HEK293 (cell line): ENCODE data around the gene TIMP2.

Source experiments
- MYNN ChIP-seq: fragments of 450-650 bp; formaldehyde crosslinking; IDR thresholded peaks from 2 replicates; pipeline ENCODE4 v1.5.1; 2016; ENCODE audit warnings: missing biosample characterization, missing genetic modification characterization, borderline replicate concordance
- RBAK ChIP-seq: fragments of 450-650 bp; formaldehyde crosslinking; IDR thresholded peaks from 2 replicates; pipeline ENCODE4 v1.5.1; 2016; ENCODE audit warnings: missing biosample characterization, missing genetic modification characterization
- ZBTB7A ChIP-seq: fragments of 450-650 bp; formaldehyde crosslinking; IDR thresholded peaks from 2 replicates; pipeline ENCODE4 v1.5.1; 2016; ENCODE audit warnings: low read depth, missing biosample characterization, missing genetic modification characterization
- ZFP37 ChIP-seq: fragments of 450-650 bp; formaldehyde crosslinking; IDR thresholded peaks from 2 replicates; pipeline ENCODE4 v1.5.1; 2016; ENCODE audit warnings: missing biosample characterization, missing genetic modification characterization
- ZNF792 ChIP-seq: fragments of 450-650 bp; formaldehyde crosslinking; IDR thresholded peaks from 2 replicates; pipeline ENCODE4 v1.5.1; 2016; ENCODE audit warnings: missing biosample characterization, missing genetic modification characterization
- ZSCAN23 ChIP-seq: fragments of 450-650 bp; formaldehyde crosslinking; IDR thresholded peaks from 2 replicates; pipeline ENCODE4 v1.5.1; 2016; ENCODE audit warnings: missing biosample characterization, missing genetic modification characterization
- TF ChIP-seq, protein P1 (sequence below): fragments of 450-650 bp; formaldehyde crosslinking; IDR thresholded peaks from 2 replicates; pipeline ENCODE4 v1.5.1; 2016; ENCODE audit warnings: missing biosample characterization, missing genetic modification characterization

DNA sequence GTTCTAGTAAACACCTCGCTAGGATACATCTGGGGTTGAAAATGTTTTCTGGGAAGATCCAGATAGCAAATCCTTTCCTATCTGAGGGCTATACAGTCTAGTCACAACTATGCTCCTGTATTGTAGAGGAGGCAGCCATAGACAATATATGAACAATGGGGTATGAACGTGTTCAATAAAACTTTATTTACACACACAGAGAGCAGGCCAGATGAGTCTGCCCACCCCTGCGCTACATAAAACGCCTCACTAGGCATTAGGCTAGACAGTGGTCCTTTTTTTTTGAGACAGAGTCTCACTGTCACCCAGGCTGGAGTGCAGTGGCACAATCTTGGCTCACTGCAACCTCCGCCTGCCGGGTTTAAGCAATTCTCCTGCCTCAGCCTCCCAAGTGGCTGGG lies 95.7 kb downstream of the TIMP2 start:
- TF ChIP-seq, protein P1, sequence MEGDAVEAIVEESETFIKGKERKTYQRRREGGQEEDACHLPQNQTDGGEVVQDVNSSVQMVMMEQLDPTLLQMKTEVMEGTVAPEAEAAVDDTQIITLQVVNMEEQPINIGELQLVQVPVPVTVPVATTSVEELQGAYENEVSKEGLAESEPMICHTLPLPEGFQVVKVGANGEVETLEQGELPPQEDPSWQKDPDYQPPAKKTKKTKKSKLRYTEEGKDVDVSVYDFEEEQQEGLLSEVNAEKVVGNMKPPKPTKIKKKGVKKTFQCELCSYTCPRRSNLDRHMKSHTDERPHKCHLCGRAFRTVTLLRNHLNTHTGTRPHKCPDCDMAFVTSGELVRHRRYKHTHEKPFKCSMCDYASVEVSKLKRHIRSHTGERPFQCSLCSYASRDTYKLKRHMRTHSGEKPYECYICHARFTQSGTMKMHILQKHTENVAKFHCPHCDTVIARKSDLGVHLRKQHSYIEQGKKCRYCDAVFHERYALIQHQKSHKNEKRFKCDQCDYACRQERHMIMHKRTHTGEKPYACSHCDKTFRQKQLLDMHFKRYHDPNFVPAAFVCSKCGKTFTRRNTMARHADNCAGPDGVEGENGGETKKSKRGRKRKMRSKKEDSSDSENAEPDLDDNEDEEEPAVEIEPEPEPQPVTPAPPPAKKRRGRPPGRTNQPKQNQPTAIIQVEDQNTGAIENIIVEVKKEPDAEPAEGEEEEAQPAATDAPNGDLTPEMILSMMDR (tag by site-specific recombination): no peak
- TF ChIP-seq ZNF792 (tag by site-specific recombination) (no peak), MYNN (tag by site-specific recombination) (no peak), ZSCAN23 (tag by site-specific recombination) (no peak), ZBTB7A (tag by site-specific recombination) (no peak), RBAK (tag by site-specific recombination) (no peak), ZFP37 (tag by site-specific recombination) (no peak)
